Measurements from ENCODE around the gene SLX4IP. TPM values are rescaled to one million over a fixed set of nuclear protein-coding genes. Genes with fewer than 3 reads are reported as not detected.

The SLX4IP gene
- total and polyA plus RNA-seq, 4 donors, result 1.2 to 9.5 (median 4.3) TPM

GRCh38 chr20:10466855-10467254 lies 31.8 kb downstream of the SLX4IP start:
- no peak overlapping the region for H3K9ac ChIP-seq (ENCODE audit: insufficient read depth in 1 of 2, low read length in 2 of 2)
- no peaks in the 10 kb centered on the region for H3K27me3 ChIP-seq (ENCODE audit: control insufficient read depth in 3 of 3, insufficient read depth in 3 of 3, low read length in 2 of 3)
- no peak overlapping the region for H3K27ac ChIP-seq (ENCODE audit: low read depth in 1 of 2, low read length in 1 of 2)
- 77 to 88% methylated on average over 3 of the region's 3 CpGs for WGBS, 2 donors
- no peaks in the 10 kb centered on the region for H3K36me3 ChIP-seq (ENCODE audit: control insufficient read depth in 4 of 4, insufficient read depth in 4 of 4, low read length in 4 of 4)
- H3K4me1 ChIP-seq (ENCODE audit: control insufficient read depth in 5 of 5, insufficient read depth in 5 of 5, low read length in 5 of 5), result peaks cover 0 to 34% (median 5%) of the 10 kb centered on the region in 5 donors
- no peak for TF ChIP-seq CTCF (IDR thresholded peaks at IDR 0.05; ENCODE audit: control extremely low read depth, extremely low read depth)
- peaks cover 0 to 2% (median 0%) of the 10 kb centered on the region in 4 donors for H3K9me3 ChIP-seq (ENCODE audit: control insufficient read depth in 4 of 4, insufficient read depth in 3 of 4, low read length in 3 of 4)
- DNase-seq, result peak in 2 of 3 donors; percentile 13 to 33
- no peak overlapping the region for H3K4me3 ChIP-seq
- no peak for ATAC-seq (ENCODE audit: insufficient read depth, low FRiP score)

- DNase-seq (peak in 1 of 3 donors; percentile 7), ATAC-seq (ENCODE audit: insufficient read depth, low FRiP score) (no peak)
- H3K36me3 ChIP-seq (ENCODE audit: control insufficient read depth in 4 of 4, insufficient read depth in 4 of 4, low read length in 4 of 4), result no peaks in the 10 kb centered on the region
- H3K4me1 ChIP-seq (ENCODE audit: control insufficient read depth in 5 of 5, insufficient read depth in 5 of 5, low read length in 5 of 5), result peaks cover 0 to 39% (median 5%) of the 10 kb centered on the region in 5 donors
- no peak for TF ChIP-seq CTCF (IDR thresholded peaks at IDR 0.05; ENCODE audit: control extremely low read depth, extremely low read depth)
- WGBS, 2 donors, result 61 to 74% methylated on average over 3 of the region's 3 CpGs
- no peak overlapping the region for H3K9ac ChIP-seq (ENCODE audit: insufficient read depth in 1 of 2, low read length in 2 of 2)
- no peak overlapping the region for H3K4me3 ChIP-seq
- H3K9me3 ChIP-seq (ENCODE audit: control insufficient read depth in 4 of 4, insufficient read depth in 3 of 4, low read length in 3 of 4), result peaks cover 0 to 2% (median 0%) of the 10 kb centered on the region in 4 donors
- H3K27ac ChIP-seq (ENCODE audit: low read depth in 1 of 2, low read length in 1 of 2), result no peak overlapping the region
- H3K27me3 ChIP-seq (ENCODE audit: control insufficient read depth in 3 of 3, insufficient read depth in 3 of 3, low read length in 2 of 3), result no peaks in the 10 kb centered on the region
Measured at GRCh38 chr20:10467681-10468339, 32.7 kb downstream of the SLX4IP start.

DNA sequence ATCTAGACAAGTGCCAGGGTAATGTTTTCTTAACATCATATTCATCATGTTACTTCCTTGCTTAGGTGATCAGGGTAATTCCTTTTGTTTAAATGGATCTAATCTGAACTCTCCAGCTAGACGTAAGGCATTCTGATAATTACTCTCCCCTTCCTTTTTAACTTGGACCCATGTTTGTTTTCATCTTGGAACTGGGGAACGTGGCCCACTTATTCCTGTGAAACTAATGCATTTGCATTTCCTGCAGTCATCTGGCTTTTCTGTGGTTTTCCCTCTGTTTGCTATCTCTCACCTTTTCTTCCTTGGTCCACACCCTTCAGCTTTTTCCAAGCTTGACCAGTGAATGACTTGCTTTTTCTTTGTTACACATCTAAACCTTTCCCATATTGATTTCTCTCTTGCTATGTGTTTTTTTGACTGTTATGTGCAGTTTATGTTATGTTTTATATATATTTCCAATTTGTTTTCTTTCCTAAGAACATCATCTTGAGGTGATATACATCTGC lies 33.3 kb downstream of the SLX4IP start:
- ATAC-seq (ENCODE audit: insufficient read depth, low FRiP score), result no peak
- H3K27ac ChIP-seq (ENCODE audit: low read depth in 1 of 2, low read length in 1 of 2), result no peak overlapping the region
- H3K36me3 ChIP-seq (ENCODE audit: control insufficient read depth in 4 of 4, insufficient read depth in 4 of 4, low read length in 4 of 4), result no peaks in the 10 kb centered on the region
- no peak for DNase-seq
- H3K4me3 ChIP-seq, result no peak overlapping the region
- 38 to 45% methylated on average over 2 of the region's 2 CpGs for WGBS, 2 donors
- H3K4me1 ChIP-seq (ENCODE audit: control insufficient read depth in 5 of 5, insufficient read depth in 5 of 5, low read length in 5 of 5), result peaks cover 0 to 43% (median 5%) of the 10 kb centered on the region in 5 donors
- H3K27me3 ChIP-seq (ENCODE audit: control insufficient read depth in 3 of 3, insufficient read depth in 3 of 3, low read length in 2 of 3), result no peaks in the 10 kb centered on the region
- TF ChIP-seq CTCF (IDR thresholded peaks at IDR 0.05; ENCODE audit: control extremely low read depth, extremely low read depth), result no peak
- H3K9me3 ChIP-seq (ENCODE audit: control insufficient read depth in 4 of 4, insufficient read depth in 3 of 4, low read length in 3 of 4), result peaks cover 0 to 2% (median 0%) of the 10 kb centered on the region in 4 donors
- no peak overlapping the region for H3K9ac ChIP-seq (ENCODE audit: insufficient read depth in 1 of 2, low read length in 2 of 2)
